GM10248 (cell line): ENCODE results near the gene BLOC1S3.

Experiments
- CTCF ChIA-PET: fragments of 300-600 bp; sonication (Branson Sonifier 250); formaldehyde crosslinking; extraction: SDS; loops from one replicate; lab custom pipeline; 2021; ENCODE audit warnings: antibody characterized with exemption; lab: Yijun Ruan, JAX
- POLR2A ChIA-PET: fragments of 350-650 bp; sonication (Branson Sonifier 250); formaldehyde crosslinking; extraction: SDS; loops from one replicate; lab custom pipeline; 2020; ENCODE audit warnings: antibody characterized with exemption; lab: Yijun Ruan, JAX
- DNase-seq: peaks from one replicate; pipeline ENCODE4 v3.0.0; 2012; ENCODE audit errors: extremely low spot score
- CTCF ChIP-seq: IDR thresholded peaks from 2 replicates; pipeline ENCODE4 v1.5.1; 2012; ENCODE audit warnings: mild to moderate bottlenecking, low read depth; ENCODE audit errors: extremely low read depth, missing control alignments, control extremely low read depth

The BLOC1S3 gene

GRCh38 chr19:45146251-45146650, 32.3 kb upstream of the BLOC1S3 start:
- no peak for DNase-seq
- ChIA-PET POLR2A (no interaction called here), CTCF (interaction anchor here (0.9 to 1.3 kb wide), 4 partner anchors 10 to 21 kb away, joined by 3 to 4 read pairs (median 3); no protein-coding TSS in a partner anchor)
- TF ChIP-seq CTCF, result no peak

GRCh38 chr19:45146741-45147205, 31.8 kb upstream of the BLOC1S3 start:
- no peak for DNase-seq
- POLR2A ChIA-PET, result no interaction called here
- TF ChIP-seq CTCF, result no peak
- CTCF ChIA-PET, result interaction anchor here (0.9 to 1.3 kb wide), 4 partner anchors 11 to 21 kb away, joined by 3 to 4 read pairs (median 3); no protein-coding TSS in a partner anchor

GRCh38 chr19:45147835-45148676, 30.5 kb upstream of the BLOC1S3 start:
- CTCF ChIA-PET, result interaction anchor here (1.5 to 1.8 kb wide), 3 partner anchors 11 to 128 kb away, joined by 3 to 5 read pairs (median 5); partner anchors contain the start of gene NKPD1
- POLR2A ChIA-PET, result interaction anchor here (1.1 kb wide), 1 partner anchor 16 kb away, joined by 3 read pairs; no protein-coding TSS in a partner anchor
- DNase-seq, result no peak
- no peak for TF ChIP-seq CTCF

- POLR2A ChIA-PET, result interaction anchor here (1.1 kb wide), 1 partner anchor 15 kb away, joined by 3 read pairs; no protein-coding TSS in a partner anchor
- DNase-seq, result no peak
- CTCF ChIA-PET, result interaction anchor here (1.0 to 3.1 kb wide), 5 partner anchors 12 to 129 kb away, joined by 3 to 15 read pairs (median 5); partner anchors contain the start of gene NKPD1
- no peak for TF ChIP-seq CTCF
These were observed 29.5 kb upstream of the BLOC1S3 start for GRCh38 chr19:45149129-45149528.

GRCh38 chr19:45150180-45150579, 28.4 kb upstream of the BLOC1S3 start:
- no peak for DNase-seq
- ChIA-PET POLR2A (no interaction called here), CTCF (interaction anchor here (1.0 to 3.1 kb wide), 3 partner anchors 15 to 58 kb away, joined by 3 to 15 read pairs (median 3); no protein-coding TSS in a partner anchor)
- TF ChIP-seq CTCF, result no peak

GRCh38 chr19:45150751-45151281, 27.8 kb upstream of the BLOC1S3 start:
- DNase-seq, result no peak
- no peak for TF ChIP-seq CTCF
- POLR2A ChIA-PET, result no interaction called here
- CTCF ChIA-PET, result interaction anchor here (1.5 to 3.1 kb wide), 2 partner anchors 14 to 25 kb away, joined by 3 to 15 read pairs; no protein-coding TSS in a partner anchor
